RWPE1 (cell line): ENCODE results near the gene PAX5.

Experiments
- CTCF ChIA-PET: fragments of 350-600 bp; sonication (Branson Sonifier 250); formaldehyde crosslinking; extraction: SDS; loops from one replicate; lab custom pipeline; 2021; lab: Yijun Ruan, JAX
- POLR2A ChIA-PET: fragments of 400-600 bp; formaldehyde crosslinking; extraction: SDS; loops from one replicate; lab custom pipeline; 2020; ENCODE audit warnings: antibody characterized with exemption; ENCODE audit not compliant: low non-redundant PET; lab: Yijun Ruan, JAX
- DNase-seq: peaks from one replicate; pipeline ENCODE4 v3.0.0; 2012; ENCODE audit warnings: low spot score
- H3K27ac ChIP-seq: fragments of 450-650 bp; 2 replicates; pipeline ENCODE4 v1.5.1; 2017
- TF ChIP-seq, protein P1 (sequence below): fragments of 450-650 bp; conservative IDR thresholded peaks from 2 replicates; pipeline ENCODE4 v1.5.1; 2017; ENCODE audit warnings: low read depth, mild to moderate bottlenecking

The PAX5 gene

DNA sequence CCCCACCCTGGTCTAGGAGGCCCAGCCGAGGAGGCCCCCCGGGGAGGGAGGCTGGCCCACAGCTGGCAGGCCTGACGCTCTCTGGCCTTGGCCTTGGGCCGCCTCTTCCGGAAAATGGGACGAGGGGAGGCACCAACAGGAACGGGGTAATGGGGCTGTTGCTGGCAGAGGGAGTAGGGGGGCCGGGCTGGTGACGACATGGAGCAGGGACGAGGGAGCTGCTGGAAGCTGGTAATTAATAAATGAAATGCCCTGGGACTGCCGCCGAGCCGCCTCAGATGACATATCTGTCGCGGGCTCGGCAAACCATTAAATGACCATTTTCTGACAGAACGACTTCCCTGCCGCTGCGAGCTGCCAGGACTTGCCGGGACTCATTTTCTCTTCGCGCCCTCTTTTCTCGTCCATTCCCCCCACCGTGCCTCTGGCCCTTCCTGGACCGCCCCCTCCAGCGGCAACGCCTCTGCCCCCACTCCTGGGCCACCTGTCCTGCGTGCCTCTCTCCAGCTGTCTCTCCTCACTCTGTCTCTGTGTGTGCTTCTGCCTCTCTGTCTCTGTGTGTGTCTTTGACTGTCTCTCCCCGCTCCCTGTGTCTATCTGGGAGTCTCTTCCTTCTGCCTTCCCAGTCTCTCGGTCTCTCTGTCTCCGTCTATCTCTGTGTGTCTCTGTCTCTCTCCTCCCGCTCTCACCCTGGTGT, 215.7 kb downstream of the PAX5 start:
- ChIA-PET POLR2A (no interaction called here), CTCF (interaction anchor here (1.4 kb wide), 1 partner anchor 54 kb away, joined by 4 read pairs; no protein-coding TSS in a partner anchor)
- TF ChIP-seq, protein P1, sequence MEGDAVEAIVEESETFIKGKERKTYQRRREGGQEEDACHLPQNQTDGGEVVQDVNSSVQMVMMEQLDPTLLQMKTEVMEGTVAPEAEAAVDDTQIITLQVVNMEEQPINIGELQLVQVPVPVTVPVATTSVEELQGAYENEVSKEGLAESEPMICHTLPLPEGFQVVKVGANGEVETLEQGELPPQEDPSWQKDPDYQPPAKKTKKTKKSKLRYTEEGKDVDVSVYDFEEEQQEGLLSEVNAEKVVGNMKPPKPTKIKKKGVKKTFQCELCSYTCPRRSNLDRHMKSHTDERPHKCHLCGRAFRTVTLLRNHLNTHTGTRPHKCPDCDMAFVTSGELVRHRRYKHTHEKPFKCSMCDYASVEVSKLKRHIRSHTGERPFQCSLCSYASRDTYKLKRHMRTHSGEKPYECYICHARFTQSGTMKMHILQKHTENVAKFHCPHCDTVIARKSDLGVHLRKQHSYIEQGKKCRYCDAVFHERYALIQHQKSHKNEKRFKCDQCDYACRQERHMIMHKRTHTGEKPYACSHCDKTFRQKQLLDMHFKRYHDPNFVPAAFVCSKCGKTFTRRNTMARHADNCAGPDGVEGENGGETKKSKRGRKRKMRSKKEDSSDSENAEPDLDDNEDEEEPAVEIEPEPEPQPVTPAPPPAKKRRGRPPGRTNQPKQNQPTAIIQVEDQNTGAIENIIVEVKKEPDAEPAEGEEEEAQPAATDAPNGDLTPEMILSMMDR = no peak
- H3K27ac ChIP-seq = no peak overlapping the region
- DNase-seq = no peak

DNA sequence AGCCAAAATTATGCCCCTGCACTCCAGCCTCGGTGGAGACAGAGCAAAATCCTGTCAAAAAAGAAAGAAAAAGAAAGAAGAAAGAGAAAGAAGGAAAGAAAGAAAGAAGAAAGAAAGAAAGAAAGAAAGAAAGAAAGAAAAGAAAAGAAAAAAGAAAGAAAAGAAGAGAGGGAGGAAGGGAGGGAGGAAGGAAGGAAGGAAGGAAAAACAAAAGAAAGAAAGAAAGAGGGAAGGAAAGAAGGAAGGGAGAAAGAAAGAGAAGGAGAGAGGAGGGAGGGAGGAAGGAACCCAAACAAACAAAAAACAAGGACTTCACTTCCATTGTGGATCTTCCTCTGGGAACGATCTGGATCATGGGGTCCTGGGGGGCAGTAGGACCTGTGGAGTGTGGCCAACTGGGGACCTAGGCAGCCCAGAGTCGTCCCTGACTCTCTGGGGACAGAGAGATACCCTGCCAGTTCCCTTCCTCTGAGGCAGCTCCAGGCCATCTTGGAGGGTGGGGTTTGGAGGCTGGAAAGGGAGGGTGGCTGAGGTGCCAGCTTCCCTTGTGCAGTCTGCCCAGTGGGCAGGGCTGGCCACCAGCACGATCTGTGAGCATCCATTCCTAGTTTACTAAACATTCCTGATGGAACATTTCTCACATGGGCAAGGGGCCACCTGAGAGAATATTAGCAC, 216.8 kb downstream of the PAX5 start:
- POLR2A ChIA-PET = no interaction called here
- CTCF ChIA-PET = interaction anchor here (1.4 kb wide), 1 partner anchor 55 kb away, joined by 4 read pairs; no protein-coding TSS in a partner anchor
- DNase-seq = no peak
- H3K27ac ChIP-seq = no peak overlapping the region
- TF ChIP-seq, protein P1 = no peak

DNA sequence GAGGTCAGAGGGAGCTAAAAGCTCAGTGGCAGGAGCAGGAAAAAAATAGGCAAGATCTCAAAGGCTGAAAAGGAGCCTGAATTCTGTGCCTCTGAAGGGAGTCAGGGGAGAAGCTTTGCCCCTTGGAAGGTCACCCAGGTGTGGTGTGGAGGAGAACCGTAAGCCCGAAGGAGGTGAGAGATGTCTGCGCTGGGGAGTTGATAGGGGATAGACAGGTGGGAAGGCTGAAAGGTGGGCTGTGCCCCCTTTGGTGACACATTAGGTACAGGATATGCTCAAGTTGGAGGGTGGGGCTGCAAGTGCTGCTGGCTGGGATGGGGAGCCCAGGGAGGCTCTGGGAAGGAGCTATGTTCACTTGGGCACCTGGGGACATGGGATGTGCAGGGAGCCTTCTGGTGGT, 217.7 kb downstream of the PAX5 start:
- POLR2A ChIA-PET = no interaction called here
- no peak for DNase-seq
- CTCF ChIA-PET = interaction anchor here (0.6 kb wide), 1 partner anchor 1003 kb away, joined by 5 read pairs; no protein-coding TSS in a partner anchor

DNA sequence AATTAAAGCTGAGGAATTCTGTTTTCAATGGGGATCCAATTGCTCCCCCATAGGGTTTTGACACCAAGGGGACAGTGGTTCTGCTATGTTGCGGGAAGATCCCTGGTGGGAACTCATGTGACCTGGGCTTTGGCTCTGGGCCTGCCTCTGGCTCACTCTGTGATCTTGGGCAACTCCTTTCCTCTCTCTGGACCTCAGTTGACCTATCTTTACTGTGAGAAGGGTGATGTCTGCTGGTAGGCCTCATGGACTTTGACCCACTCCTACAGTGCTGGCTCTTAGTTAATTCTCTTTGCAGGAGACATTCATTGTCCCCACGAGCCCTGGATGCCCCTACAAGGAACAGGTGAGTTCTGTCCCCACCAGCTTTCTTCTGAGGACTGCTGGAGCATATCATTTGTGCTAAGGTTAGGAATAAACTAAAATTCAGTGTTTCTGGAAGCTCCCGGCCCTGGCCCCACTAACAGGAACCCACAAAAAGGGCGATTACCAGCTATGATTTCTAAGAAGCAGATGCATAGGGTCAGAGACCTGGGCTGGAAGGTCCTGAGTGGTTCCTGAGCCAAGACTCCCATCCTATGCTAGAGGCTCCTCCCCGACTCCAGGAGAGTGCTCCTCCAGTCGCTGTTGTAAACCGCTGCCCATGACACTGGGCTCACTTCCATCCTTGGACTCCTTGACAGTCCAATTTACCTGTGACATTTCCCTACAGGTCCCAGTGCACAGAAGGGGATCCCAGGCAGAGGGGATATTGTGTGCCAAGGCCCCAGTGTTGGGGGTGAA, 218.3 kb downstream of the PAX5 start:
- ChIA-PET POLR2A (no interaction called here), CTCF (interaction anchor here (0.6 kb wide), 1 partner anchor 1004 kb away, joined by 5 read pairs; no protein-coding TSS in a partner anchor)
- no peak for DNase-seq
- TF ChIP-seq, protein P1 = no peak
- no peak overlapping the region for H3K27ac ChIP-seq

More for the DNA sequence above, 217.7 kb downstream of the PAX5 start:
- H3K27ac ChIP-seq = no peak overlapping the region
- TF ChIP-seq, protein P1 = no peak

DNA sequence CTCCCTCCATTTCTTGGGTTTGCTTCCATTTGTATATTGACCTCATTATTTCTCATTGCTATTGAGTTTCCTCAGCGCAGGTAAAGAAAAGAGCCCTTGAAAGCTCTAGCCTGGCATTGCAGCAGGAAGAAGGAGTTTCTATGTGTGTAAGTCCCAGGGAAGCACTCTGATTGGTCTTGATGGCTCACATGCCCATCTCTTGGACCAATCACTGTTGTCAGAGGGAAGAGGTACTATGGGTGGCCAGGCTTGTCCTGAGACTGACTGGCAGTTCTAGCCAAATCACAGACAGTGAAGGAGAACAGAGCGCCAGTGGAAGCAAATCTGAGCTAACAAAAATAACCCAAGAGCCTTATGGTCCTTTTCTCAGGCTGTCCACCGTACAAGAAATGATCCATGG, 219.0 kb downstream of the PAX5 start:
- H3K27ac ChIP-seq = no peak overlapping the region
- CTCF ChIA-PET = no interaction called here
- POLR2A ChIA-PET = no interaction called here
- TF ChIP-seq, protein P1 = no peak
- no peak for DNase-seq

DNA sequence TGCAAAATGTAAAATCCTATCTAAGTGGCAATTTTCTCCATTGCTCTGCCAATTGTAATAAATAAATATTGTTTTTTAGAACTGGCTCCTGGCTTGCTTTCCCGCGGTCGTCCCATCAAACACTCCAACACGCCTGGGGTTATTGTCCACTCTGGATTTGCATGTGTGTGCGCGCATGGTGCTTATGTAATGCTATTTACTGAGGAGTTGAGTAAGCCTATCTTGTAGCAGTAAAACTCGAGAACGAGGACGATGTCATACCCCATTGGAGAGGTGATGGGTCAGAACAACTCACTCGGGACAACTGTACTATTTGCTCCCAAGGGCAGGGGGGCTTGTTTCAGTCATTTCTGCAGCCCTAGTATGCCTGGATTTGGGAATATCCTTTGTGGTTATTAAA, 220.9 kb downstream of the PAX5 start:
- CTCF ChIA-PET = interaction anchor here (0.6 kb wide), 1 partner anchor 36 kb away, joined by 3 read pairs; no protein-coding TSS in a partner anchor
- no peak overlapping the region for H3K27ac ChIP-seq
- TF ChIP-seq, protein P1 = no peak
- DNase-seq = no peak
- POLR2A ChIA-PET = no interaction called here
